Heart right ventricle (tissue), 16 donors: ENCODE measurements around the gene AAK1. TPM values are rescaled to one million over a fixed set of nuclear protein-coding genes. Genes with fewer than 3 reads are reported as not detected.

ENCODE experiments used
- ATAC-seq, 8 donors: fragments of 200-7000 bp; cut with Tn5 transposase; one replicate each; pipeline ENCODE4 v1.9.1; 2020; ENCODE audit warnings: mild to moderate bottlenecking in 8 of 8, moderate library complexity in 8 of 8, moderate number of reproducible peaks in 1 of 8
- DNase-seq, 2 donors: peaks; one replicate each; pipeline ENCODE4 v3.0.0-alpha.2; 2020
- H3K27ac ChIP-seq, 10 donors: fragments of 200-600 bp; sonication (generic) in 2 of 10; one replicate each; pipeline versions ENCODE4 v1.5.0 to v1.8.0; 2020 to 2022; ENCODE audit warnings: mild to moderate bottlenecking in 3 of 10
- H3K27me3 ChIP-seq, 7 donors: fragments of 200-600 bp; one replicate each; pipeline ENCODE4 v1.8.0; 2021 to 2022; ENCODE audit warnings: mild to moderate bottlenecking in 2 of 7
- H3K36me3 ChIP-seq, 9 donors: fragments of 200-600 bp; sonication (generic) in 1 of 9; one replicate each; pipeline versions ENCODE4 v1.5.0 to v1.8.0; 2020 to 2022; ENCODE audit warnings: mild to moderate bottlenecking in 2 of 9
- H3K4me1 ChIP-seq, 9 donors: fragments of 200-600 bp; sonication (generic) in 1 of 9; one replicate each; pipeline versions ENCODE4 v1.5.0 to v1.8.0; 2020 to 2022; ENCODE audit warnings: mild to moderate bottlenecking in 4 of 9
- H3K4me3 ChIP-seq, 10 donors: fragments of 200-600 bp; sonication (generic) in 2 of 10; one replicate each; pipeline versions ENCODE4 v1.5.0 to v1.8.0; 2020 to 2022; ENCODE audit warnings: mild to moderate bottlenecking in 7 of 10, moderate library complexity in 2 of 10
- H3K9me3 ChIP-seq, 11 donors: fragments of 200-600 bp in 10 of 11; sonication (generic) in 2 of 11; one replicate each; pipeline versions ENCODE4 v1.5.0 to v1.8.0; 2013 to 2022; ENCODE audit warnings: mild to moderate bottlenecking in 2 of 11, control low read depth in 1 of 11, moderate library complexity in 1 of 11
- WGBS, 2 donors: extraction: QIAGEN DNeasy Blood & Tissue Kit; methylation state at CpG; one replicate each; pipeline ENCODE4 v1.1.7; 2013; ENCODE audit warnings: inconsistent platforms in 1 of 2; 5-methylcytosine and 5-hydroxymethylcytosine counted together
- intact Hi-C, 10 donors: fragments of 100-400 bp; cut with DNase I; formaldehyde crosslinking; loops; one replicate each; pipeline versions ENCODE4 v1.11.1 to v1.14.2; 2022
- polyA plus RNA-seq, 2 donors: library from polyadenylated mRNA; stranded (reverse); fragments of 200-250 nt; gene quantifications; one replicate each; pipeline ENCODE4 v1.2.3, GENCODE V29; 2013
- total RNA-seq, 10 donors: library from RNA; stranded (reverse); fragmentation: NEBNext Ultra II Directional in 3 of 10; extraction: Animal tissue kit (Norgen Biotek cat#: 25700) in 3 of 10; gene quantifications; one replicate each; pipeline versions ENCODE4 v1.2.1 to v1.2.4, GENCODE V29; 2021 to 2023
- TF ChIP-seq, protein P1 (sequence below), 9 donors: fragments of 200-600 bp; sonication (generic) in 2 of 9; IDR thresholded peaks; one replicate each; pipeline versions ENCODE4 v1.5.0 to v1.8.0; 2021 to 2022; ENCODE audit warnings: antibody characterized with exemption in 9 of 9, mild to moderate bottlenecking in 5 of 9, moderate library complexity in 1 of 9
- donor health status: Arrhythmogenic right ventricular cardiomyopathy.
- donor health status: ischemic (EF 13 %, LVEDD 7.1; RV severe dilation, severe dysfunction).
- donor health status: healthy with polysubstance abuse.
- donor health status: DM: no; HTN: yes; CAD: no.
- donor health status: DM: no; HTN: no; CAD: no.
- donor health status: ischemic (EF 25% LVEDD 6.9; RV normal size, moderate dysfunction).
- donor health status: ischemic (EF 25% LVEDD 5.7; RV mildly dilated, moderate dysfunction).
- donor health status: healthy.
- donor health status: DM: yes; HTN: yes; CAD: no.
- donor health status: Ischemic cardiomyopathy.
- donor health status: ischemic (EF 35%, LVEDD 5.7; RV mildly dilated, moderate dysfunction).
- donor health status: nonischemic (EF 11% LVEDD 7.7; RV severe dilation, severe dysfunction).
- donor health status: DM: yes; HTN: yes; CAD: no.
- donor health status: PGD.
- donor health status: ischemic (EF 29% LVEDD 5.4; RV normal size, mild dysfunction).
- donor health status: nonischemic (EF 23%, LVEDD 6.1; RV moderate dilation, normal function).

Gene AAK1
- total and polyA plus RNA-seq, 12 donors = 10.1 to 148 (median 116) TPM

DNA sequence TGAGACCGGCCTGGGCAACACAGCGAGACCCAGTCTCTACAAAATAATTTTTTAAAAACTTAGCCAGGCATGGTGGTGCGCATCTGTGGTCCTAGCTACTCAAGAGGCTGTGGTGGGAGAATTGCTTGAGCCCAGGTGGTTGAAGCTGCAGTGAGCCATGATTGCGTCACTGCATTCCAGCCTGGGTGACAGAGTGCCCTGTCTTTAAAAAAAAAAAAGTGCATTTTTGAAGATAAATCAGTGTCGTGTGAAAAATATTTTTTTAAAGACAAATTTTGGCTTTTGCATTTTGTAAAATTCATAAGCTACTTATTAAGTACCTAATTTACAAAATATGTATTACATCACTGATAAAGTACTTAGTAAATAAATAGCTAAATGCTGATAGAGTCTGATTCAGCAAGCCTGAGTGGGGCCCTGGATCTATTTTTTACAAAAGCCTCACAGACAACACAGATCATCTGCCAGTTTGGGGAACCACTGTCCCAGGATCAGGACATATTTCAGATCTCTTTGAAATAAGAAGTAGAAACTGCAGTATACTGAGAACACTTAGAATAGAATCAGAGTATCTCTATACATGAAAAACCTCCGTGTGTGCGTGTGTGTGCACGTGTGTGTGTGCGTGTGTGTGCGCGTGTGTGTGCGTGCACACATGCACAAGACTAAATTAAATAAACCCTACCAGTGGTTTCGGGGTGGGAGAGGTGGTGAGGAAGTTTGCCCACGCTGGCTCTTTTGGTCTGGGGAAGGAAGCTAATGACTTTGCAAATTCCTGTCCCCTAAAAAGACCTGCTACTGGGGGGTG, 61.6 kb downstream of the AAK1 start:
- no peaks in the 10 kb centered on the region for H3K27me3 ChIP-seq
- intact Hi-C loops = no loop called here
- peaks cover 8 to 94% (median 61%) of the 10 kb centered on the region in 9 donors for H3K4me1 ChIP-seq
- peak overlapping the region; percentile 31 to 80 (median 68) for H3K27ac ChIP-seq
- DNase-seq (no peak), ATAC-seq (peak in 5 of 8 donors; percentile 24 to 33 (median 27))
- 52 to 60% methylated on average over 14 of the region's 14 CpGs for WGBS, 2 donors
- TF ChIP-seq, protein P1, sequence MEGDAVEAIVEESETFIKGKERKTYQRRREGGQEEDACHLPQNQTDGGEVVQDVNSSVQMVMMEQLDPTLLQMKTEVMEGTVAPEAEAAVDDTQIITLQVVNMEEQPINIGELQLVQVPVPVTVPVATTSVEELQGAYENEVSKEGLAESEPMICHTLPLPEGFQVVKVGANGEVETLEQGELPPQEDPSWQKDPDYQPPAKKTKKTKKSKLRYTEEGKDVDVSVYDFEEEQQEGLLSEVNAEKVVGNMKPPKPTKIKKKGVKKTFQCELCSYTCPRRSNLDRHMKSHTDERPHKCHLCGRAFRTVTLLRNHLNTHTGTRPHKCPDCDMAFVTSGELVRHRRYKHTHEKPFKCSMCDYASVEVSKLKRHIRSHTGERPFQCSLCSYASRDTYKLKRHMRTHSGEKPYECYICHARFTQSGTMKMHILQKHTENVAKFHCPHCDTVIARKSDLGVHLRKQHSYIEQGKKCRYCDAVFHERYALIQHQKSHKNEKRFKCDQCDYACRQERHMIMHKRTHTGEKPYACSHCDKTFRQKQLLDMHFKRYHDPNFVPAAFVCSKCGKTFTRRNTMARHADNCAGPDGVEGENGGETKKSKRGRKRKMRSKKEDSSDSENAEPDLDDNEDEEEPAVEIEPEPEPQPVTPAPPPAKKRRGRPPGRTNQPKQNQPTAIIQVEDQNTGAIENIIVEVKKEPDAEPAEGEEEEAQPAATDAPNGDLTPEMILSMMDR (IDR thresholded peaks at IDR 0.05) = no peak
- peak overlapping the region in 9 of 10 donors; percentile 12 to 39 (median 23) for H3K4me3 ChIP-seq
- no peaks in the 10 kb centered on the region for H3K9me3 ChIP-seq
- H3K36me3 ChIP-seq = no peaks in the 10 kb centered on the region

DNA sequence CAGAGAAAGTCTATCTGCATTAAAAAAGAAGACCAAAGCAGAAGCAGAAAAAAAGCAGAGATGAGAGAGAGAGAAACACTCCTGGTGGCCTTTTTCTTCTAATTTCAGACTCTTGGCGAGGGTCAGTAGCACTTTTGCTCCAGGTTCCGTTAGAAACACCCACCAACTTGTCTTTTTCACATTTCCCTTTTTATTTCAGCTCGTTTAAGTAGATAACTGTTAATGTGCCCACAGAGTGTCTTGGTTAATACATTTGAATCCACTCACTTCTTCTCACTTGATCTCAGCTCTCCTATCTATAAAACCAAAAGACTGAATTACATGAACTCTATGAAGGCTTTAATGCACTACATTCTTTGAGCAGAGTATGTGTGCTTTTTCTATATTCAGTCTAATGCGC, 63.1 kb downstream of the AAK1 start:
- Histone ChIP-seq H3K36me3 (no peaks in the 10 kb centered on the region), H3K27ac (peak overlapping the region in 4 of 10 donors; percentile 2 to 77 (median 42)), H3K4me1 (peaks cover 10 to 96% (median 67%) of the 10 kb centered on the region in 9 donors), H3K9me3 (no peaks in the 10 kb centered on the region), H3K27me3 (no peaks in the 10 kb centered on the region), H3K4me3 (peak overlapping the region in 1 of 10 donors; percentile 36)
- DNase-seq = no peak
- ATAC-seq = no peak
- WGBS, 2 donors = 80 to 83% methylated on average over 4 of the region's 4 CpGs
- intact Hi-C loops = no loop called here
- TF ChIP-seq, protein P1 (IDR thresholded peaks at IDR 0.05) = no peak

DNA sequence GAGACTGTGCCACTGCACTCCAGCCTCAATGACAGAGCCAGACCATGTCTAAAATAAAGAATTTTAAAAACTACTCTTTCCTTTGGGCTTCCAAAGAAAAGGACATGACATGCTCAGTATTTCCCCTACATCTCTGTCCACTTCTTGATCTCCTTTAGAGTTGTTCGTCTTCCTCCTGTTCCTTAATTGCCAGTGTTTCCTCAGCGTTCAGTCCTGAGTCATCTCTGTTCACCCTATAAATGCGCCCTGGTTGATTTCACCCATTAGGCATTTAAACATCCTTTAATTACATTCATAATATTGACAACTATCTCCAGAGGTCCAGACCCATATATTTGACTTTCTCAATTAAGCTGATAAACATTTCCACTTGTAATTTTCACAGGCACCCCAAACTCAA, 64.0 kb downstream of the AAK1 start:
- TF ChIP-seq, protein P1 (IDR thresholded peaks at IDR 0.05) = no peak
- H3K27me3 ChIP-seq = no peaks in the 10 kb centered on the region
- no peak for ATAC-seq
- DNase-seq = no peak
- H3K4me3 ChIP-seq = no peak overlapping the region
- 88 to 90% methylated on average over 3 of the region's 3 CpGs for WGBS, 2 donors
- H3K36me3 ChIP-seq = no peaks in the 10 kb centered on the region
- peaks cover 10 to 96% (median 64%) of the 10 kb centered on the region in 9 donors for H3K4me1 ChIP-seq
- no peaks in the 10 kb centered on the region for H3K9me3 ChIP-seq
- peak overlapping the region in 2 of 10 donors; percentile 8 to 12 for H3K27ac ChIP-seq
- intact Hi-C loops = loop anchor here in 3 of 10 donors (5.0 to 10.0 kb wide), 2 partner anchors 45 to 63 kb away; partner anchors contain the start of gene AAK1 (in 2 of the 3)

DNA sequence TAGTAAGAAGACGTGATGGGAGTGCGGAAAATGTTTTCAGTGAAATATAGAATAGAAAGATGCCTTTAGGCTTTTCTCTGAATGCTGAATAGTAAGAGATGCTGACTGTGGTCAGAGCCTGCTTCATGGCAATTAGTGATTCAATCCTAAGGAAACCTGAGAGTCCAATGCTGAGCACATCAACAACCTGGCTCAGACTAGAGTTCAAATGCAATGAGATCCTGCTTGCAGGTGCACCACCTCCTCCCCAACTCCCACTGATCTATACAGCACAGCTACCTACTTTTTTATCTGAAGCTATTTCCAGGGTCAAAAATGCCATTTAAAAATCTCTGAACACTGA, 65.4 kb downstream of the AAK1 start:
- Histone ChIP-seq H3K4me3 (no peak overlapping the region), H3K9me3 (no peaks in the 10 kb centered on the region), H3K27ac (peak overlapping the region in 6 of 10 donors; percentile 20 to 63 (median 48)), H3K27me3 (no peaks in the 10 kb centered on the region), H3K4me1 (peaks cover 4 to 91% (median 54%) of the 10 kb centered on the region in 9 donors), H3K36me3 (no peaks in the 10 kb centered on the region)
- no peak for DNase-seq
- intact Hi-C loops = loop anchor here in 3 of 10 donors (5.0 to 10.0 kb wide), 2 partner anchors 47 to 64 kb away; partner anchors contain the start of gene AAK1 (in 2 of the 3)
- TF ChIP-seq, protein P1 (IDR thresholded peaks at IDR 0.05) = no peak
- ATAC-seq = no peak
- 92 to 95% methylated on average over 2 of the region's 2 CpGs for WGBS, 2 donors
